GM18498 (cell line): Measurements from ENCODE around the gene METTL25.

Source experiments
- ATAC-seq: cut with Tn5 transposase; IDR thresholded peaks from one replicate; pipeline ENCODE4 v1.9.1; 2021; ENCODE audit warnings: mild to moderate bottlenecking, moderate library complexity; ENCODE audit not compliant: unreplicated experiment

METTL25 gene

GRCh38 chr12:82406651-82407050, 48.3 kb downstream of the METTL25 start:
- ATAC-seq: no peak

- no peak for ATAC-seq
These were observed 49.2 kb downstream of the METTL25 start for GRCh38 chr12:82407481-82407880.

DNA sequence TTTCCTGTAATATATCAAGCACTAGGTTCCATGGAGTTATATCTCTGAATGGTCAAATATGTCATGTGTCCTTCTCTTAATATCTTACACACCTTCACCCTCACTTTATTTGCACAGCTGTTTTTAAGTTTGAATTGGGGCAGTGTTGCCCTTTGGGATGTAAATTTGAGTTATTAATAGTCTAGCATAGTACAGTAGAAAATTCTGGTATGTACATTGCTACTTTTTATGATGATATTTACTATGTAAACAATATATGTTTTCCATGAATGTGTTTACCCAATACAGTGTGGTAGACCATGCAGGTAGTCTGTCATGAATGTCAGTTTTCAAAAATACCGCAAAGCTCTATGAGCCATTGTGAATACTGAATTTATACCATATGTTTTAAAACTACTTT, 50.5 kb downstream of the METTL25 start:
- ATAC-seq: no peak

- no peak for ATAC-seq
These were observed 53.4 kb downstream of the METTL25 start for GRCh38 chr12:82411546-82412230.

DNA sequence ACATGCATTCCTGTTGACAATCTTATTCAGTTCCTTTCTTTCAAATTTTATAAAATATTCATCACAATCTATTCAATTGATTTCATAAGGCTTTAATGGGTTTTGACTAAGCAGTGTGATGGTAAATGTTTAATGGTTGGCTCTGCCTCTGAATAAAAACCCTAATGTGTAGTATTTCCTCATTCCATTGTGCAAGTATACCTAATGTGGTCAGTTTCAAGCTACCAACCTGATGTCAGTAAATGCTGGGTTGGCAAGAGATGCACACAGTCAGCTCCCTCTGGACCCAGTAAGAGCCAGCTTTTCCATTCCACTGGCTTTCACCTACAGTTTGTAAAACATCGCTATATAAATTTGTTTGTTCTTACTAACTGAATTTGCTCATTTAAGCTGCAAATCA, 53.9 kb downstream of the METTL25 start:
- ATAC-seq: no peak

DNA sequence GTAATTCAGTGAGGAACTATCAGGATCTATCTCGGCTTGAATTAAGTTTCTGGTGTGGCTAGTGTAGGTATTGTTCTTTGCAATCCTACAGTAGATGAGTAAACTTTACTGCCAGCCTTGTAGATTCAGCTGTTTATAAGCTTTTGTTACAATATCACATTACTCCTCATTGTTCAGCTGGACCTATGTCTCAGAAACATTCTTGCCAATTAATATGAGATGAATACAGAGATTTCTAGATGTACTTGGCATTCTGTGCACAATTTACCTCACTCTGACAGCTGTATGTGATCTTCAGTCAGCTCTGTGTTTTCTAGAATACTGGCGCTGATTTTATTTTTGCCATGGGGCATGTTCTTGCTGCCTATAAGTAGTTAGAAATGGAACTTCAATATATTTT, 55.7 kb downstream of the METTL25 start:
- ATAC-seq: no peak

DNA sequence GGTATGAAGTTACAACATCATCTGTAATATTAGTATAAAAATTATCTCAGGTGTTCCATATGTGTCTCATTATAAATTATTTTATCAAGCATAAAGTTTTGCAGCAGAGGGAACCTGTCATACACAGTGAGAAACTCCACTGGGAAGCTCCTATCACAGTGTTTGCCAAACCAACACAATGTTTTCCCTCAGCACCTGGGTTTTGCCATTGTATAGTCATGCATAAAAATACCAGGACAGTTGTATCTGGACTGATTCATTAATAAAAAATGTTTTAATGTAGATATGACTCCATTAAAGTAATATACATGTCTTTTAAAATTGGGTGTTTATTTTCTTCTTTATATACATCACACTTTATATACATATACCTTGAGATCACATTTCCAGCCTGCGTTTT, 56.6 kb downstream of the METTL25 start:
- no peak for ATAC-seq

DNA sequence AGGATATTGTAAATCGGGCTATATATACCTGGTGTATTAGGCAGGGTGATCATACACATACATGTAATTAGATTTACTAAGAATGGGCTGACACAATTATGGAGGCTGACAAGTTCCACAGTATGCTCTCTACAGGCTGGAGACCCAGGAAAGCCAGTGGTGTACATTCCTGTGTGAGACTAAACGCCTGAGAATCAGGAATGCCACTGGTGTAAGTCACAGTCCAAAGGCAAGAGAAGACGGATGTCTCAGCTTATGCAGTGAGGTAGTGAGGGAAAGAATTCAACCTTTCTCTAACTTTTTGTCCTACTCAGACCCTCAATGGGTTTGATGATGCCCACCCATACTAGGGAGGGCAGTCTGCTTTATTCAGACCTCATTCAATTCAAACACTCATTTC, 57.1 kb downstream of the METTL25 start:
- no peak for ATAC-seq

DNA sequence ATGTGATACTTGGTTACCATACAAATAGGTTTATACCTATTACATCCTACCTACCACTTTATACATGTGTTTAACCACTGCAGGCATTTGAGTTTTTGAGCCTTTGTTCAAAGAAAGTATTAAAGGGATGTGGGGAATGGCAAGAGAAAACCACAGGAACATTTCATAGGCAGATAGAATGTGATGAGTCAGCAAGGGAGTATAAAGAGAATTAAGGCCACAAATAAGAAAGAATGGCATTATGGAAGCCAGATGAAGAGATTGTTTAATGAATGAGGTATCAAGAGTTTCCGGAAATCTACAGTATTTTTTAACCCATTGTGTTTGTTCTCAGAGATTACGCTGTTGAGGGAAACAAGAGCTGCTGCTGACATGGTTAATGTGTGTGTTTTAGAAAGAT, 66.9 kb downstream of the METTL25 start:
- ATAC-seq: no peak

GRCh38 chr12:82426081-82426480, 67.8 kb downstream of the METTL25 start:
- ATAC-seq: no peak

DNA sequence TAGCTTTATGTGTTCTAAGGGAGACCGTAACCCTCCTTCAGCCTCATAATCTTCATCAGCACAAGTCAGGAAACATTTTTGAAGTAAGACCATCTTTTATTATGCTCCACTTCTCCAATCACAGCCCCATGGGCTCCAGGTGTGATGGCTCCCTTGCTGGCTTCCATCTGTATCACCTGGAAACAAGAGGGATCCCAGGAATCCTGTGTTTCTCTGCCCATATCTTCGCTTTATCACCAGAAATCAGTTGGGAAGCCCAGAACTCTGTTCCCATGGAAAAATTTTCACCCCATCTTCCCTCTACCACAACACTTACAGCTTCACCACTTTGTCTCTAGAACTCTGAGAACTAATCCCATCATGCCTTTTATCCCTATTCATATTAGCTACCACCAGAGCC, 68.3 kb downstream of the METTL25 start:
- ATAC-seq: no peak

DNA sequence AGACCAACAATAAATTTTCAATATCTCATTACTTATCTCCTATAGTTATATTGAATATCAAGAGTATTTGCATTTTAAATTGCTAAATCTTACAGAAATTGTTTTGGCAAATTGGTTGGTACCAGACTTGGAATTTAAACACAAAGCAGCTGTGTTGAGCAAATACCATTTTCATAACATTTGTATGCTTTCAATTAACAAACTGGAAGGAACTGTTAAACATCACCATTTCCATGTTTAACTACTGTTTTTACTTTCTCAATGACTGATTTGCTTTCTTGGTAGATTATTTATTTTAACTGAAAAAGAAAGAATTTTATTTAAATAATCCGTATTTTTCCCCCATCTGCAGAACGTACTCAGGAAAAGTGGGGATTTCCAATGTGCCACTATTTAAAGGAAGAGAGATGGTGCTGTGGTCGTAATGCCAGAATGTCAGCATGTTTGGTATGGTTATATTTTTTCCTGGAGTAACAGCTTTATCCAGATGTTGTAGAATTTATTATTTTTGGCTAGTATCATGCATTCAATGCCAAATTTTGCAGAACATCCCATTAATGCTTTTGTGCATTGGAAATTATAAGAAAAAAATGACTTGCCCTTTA, 72.3 kb downstream of the METTL25 start:
- ATAC-seq: no peak

DNA sequence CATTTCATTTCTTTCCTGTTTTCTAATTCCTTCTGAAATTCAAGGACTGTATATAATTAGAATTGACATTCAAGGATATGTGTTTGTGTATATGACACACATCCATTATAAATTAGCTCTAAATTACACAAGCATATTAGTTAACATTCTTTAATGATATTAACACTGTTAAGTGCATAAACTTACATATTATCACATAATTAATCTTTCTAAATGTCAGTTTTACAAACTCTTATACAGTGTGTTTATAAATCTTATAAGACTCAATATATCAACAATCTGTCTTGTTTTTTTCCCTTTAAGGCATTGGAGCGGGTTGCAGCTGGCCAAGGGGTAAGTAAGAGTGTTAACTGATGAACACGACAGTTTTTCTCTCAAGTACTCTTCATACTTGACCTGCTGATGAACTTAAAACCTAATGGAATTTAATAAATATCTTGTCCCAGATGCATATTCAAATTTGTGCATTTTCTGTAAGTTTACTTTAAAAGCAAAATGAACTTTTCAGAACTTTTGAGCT, 76.1 kb downstream of the METTL25 start:
- no peak for ATAC-seq

- no peak for ATAC-seq
These were observed 78.0 kb downstream of the METTL25 start for GRCh38 chr12:82436354-82436753.

DNA sequence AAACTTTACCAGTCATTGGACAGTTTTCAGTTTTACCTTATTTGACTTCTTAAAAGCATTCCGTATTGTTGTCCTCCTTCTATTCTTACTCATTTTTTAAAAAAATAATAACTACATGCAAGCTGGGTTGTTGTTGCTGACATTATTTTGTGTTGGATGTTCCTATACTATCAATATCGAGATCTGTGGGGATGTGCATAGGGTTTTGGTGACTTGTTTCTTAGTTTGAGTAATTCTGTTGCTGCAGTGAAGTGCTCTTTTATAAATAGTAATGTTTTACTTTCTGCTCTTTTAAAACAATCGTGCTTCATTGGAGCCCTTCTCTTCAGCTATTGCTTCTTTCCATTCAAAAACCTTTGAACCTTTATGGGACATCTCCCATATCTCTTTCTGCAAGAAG, 79.4 kb downstream of the METTL25 start:
- ATAC-seq: peak; percentile 21

- peak; percentile 54 for ATAC-seq
These were observed 80.0 kb downstream of the METTL25 start for GRCh38 chr12:82438356-82438755.

- no peak for ATAC-seq
These were observed 82.6 kb downstream of the METTL25 start for GRCh38 chr12:82440885-82441284.

DNA sequence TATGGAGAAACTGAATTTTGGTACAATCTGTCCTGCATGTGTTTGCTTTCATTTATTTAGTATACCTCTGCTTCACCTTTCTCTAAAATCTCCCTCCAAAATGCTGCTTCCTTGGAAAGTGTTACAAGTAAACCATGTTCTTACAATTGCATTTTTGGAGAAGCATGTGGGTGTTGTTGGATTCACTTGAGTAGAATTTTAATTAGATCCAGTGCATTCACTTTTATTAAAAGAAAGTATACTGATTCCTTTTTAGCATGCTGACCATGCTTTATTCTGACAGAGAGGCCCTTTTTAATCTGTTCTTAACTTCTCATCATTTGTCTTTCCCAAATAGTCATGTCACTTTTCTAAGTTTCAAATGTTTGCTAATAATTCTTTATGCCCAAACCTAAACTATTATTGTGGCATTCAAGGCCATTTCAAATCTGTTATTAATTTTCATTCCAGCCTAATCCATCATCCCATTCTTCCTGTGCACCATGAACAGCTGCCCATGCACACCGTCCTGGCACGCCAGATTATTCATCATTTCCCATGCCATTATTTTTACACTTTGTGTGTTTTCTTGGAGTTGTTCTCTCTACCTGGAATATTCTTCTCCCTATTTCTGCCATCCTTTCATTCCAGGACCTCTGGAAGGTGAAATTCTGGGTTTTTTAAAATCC, 90.7 kb downstream of the METTL25 start:
- no peak for ATAC-seq

- ATAC-seq: no peak
These were observed 98.3 kb downstream of the METTL25 start for GRCh38 chr12:82456633-82457032.

- no peak for ATAC-seq
These were observed 99.8 kb downstream of the METTL25 start for GRCh38 chr12:82458101-82458500.

DNA sequence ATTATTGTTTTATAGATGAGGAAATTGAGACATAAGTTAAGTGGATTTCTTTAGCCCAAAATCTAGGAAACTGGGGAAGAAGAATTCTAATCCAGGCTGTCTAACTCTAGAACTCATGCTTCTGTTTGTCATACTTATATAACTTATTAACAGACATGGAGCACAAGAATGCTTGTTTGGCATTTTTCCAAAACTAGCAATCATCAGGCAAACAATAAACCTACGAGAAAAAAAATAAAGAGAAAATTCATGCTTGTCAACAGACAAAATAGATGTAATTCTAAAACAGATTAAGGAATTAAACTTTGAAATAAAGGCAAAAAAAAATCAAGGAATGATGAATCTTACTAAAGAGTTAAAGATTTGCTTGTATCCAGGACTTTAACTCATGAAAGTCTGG, 103.1 kb downstream of the METTL25 start:
- no peak for ATAC-seq

DNA sequence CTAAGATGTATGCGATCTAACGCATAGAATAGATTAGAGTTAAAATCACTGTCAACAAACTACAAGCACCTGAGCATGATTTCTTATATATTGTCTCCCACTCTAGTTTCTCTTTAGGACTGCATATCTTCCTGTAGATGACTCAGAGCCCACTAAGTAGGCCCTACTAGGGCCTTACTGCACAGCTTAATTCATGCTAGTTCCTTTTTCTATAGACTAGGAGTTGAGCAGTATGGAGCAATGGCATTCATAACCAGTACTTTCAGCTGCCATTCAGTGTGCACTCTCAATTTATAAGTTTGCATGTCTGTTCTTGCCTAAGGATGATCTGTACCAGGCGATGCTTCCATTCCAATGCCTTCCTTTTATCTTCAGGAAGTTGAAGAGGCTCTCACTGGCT, 103.5 kb downstream of the METTL25 start:
- peak; percentile 54 for ATAC-seq
